Keratinocyte (primary cell): ENCODE measurements around the gene TMC8. TPM values are rescaled to one million over a fixed set of nuclear protein-coding genes. Genes with fewer than 3 reads are reported as not detected.

Experiments used
- DNase-seq: peaks from one replicate; pipeline ENCODE4 v3.0.0-alpha.2; 2011; ENCODE audit warnings: low read depth, missing footprints, low spot score
- FAIRE-seq: peaks from 2 replicates; lab custom pipeline; 2011; peaks lifted over from hg19 to GRCh38; lab: Jason Lieb, UNC
- H2AFZ ChIP-seq: 2 replicates; pipeline ENCODE4 v1.6.0; 2012; ENCODE audit warnings: low read length, control low read depth, inconsistent platforms; ENCODE audit not compliant: control insufficient read depth
- H3K27ac ChIP-seq: 2 replicates; pipeline ENCODE4 v1.5.1; 2011; ENCODE audit warnings: low read length; ENCODE audit not compliant: control insufficient read depth, insufficient read depth
- H3K27me3 ChIP-seq: 3 replicates; pipeline ENCODE4 v1.6.0; 2011; ENCODE audit warnings: low read length; ENCODE audit not compliant: control insufficient read depth, insufficient read depth; ENCODE audit errors: extremely low read depth
- H3K36me3 ChIP-seq, 2 experiments: 2 replicates in 1 of 2; 3 replicates in 1 of 2; pipeline ENCODE4 v1.5.1; 2011; ENCODE audit warnings: low read length in 2 of 2, mild to moderate bottlenecking in 1 of 2; ENCODE audit not compliant: control insufficient read depth in 2 of 2, insufficient read depth in 2 of 2; ENCODE audit errors: extremely low read depth in 1 of 2
- H3K4me1 ChIP-seq: 3 replicates; pipeline ENCODE4 v1.5.1; 2011; ENCODE audit warnings: low read length; ENCODE audit not compliant: control insufficient read depth, insufficient read depth; ENCODE audit errors: extremely low read depth
- H3K4me2 ChIP-seq: 3 replicates; pipeline ENCODE4 v1.6.0; 2011; ENCODE audit warnings: low read depth, low read length; ENCODE audit not compliant: control insufficient read depth, insufficient read depth; ENCODE audit errors: extremely low read depth
- H3K4me3 ChIP-seq, 3 experiments: fragments of 200-600 bp in 1 of 3; sonication (generic) in 1 of 3; 2 replicates in 2 of 3; 3 replicates in 1 of 3; pipeline ENCODE4 v1.5.1; 2011 to 2016; ENCODE audit warnings: low read length in 3 of 3, mild to moderate bottlenecking in 3 of 3, control low read depth in 2 of 3, inconsistent platforms in 1 of 3, low read depth in 1 of 3, mixed read lengths in 1 of 3, mixed run types in 1 of 3, moderate library complexity in 1 of 3; ENCODE audit not compliant: control insufficient read depth in 2 of 3, insufficient read depth in 2 of 3; ENCODE audit errors: extremely low read depth in 1 of 3
- H3K79me2 ChIP-seq: 2 replicates; pipeline ENCODE4 v1.6.0; 2012; ENCODE audit warnings: low read length; ENCODE audit not compliant: control insufficient read depth, insufficient read depth
- H3K9ac ChIP-seq: 3 replicates; pipeline ENCODE4 v1.6.0; 2011; ENCODE audit warnings: low read length; ENCODE audit not compliant: control insufficient read depth, insufficient read depth; ENCODE audit errors: extremely low read depth
- H3K9me1 ChIP-seq: 3 replicates; pipeline ENCODE4 v1.6.0; 2011; ENCODE audit warnings: low read length; ENCODE audit not compliant: control insufficient read depth, insufficient read depth; ENCODE audit errors: extremely low read depth
- H3K9me3 ChIP-seq: 2 replicates; pipeline ENCODE4 v1.5.1; 2012; ENCODE audit warnings: low read depth, low read length; ENCODE audit not compliant: control insufficient read depth
- H4K20me1 ChIP-seq: 3 replicates; pipeline ENCODE4 v1.6.0; 2011; ENCODE audit warnings: low read length; ENCODE audit not compliant: control insufficient read depth, insufficient read depth; ENCODE audit errors: extremely low read depth
- EZH2 ChIP-seq: IDR thresholded peaks from one replicate; pipeline ENCODE4 v1.6.1; 2012; ENCODE audit warnings: inconsistent platforms, mild to moderate bottlenecking, low read length, moderate library complexity
- dilution Hi-C: fragments of 300-500 bp; cut with MboI; formaldehyde crosslinking; loops from one replicate; pipeline ENCODE4 v1.7.0; 2020; ENCODE audit warnings: low sequenced_read_pairs; ENCODE audit not compliant: extremely low pct_ligation_motif_present
- polyA plus RNA-seq, 5 experiments: library from polyadenylated mRNA; depleted of rRNA in 3 of 5; stranded (reverse) in 3 of 5; stranded (forward) in 1 of 5; unstranded in 1 of 5; fragments of >200 nt; gene quantifications; 1 replicate in 1 of 5; 2 replicates in 3 of 5; 3 replicates in 1 of 5; pipeline versions ENCODE4 v1.2.1 to v1.2.3, GENCODE V29; 2011 to 2012; ENCODE audit warnings: missing spikeins in 2 of 5, low read depth in 1 of 5, low replicate concordance in 1 of 5
- TF ChIP-seq, protein P1 (sequence below), 3 experiments: IDR thresholded peaks in 1 of 3; conservative IDR thresholded peaks in 1 of 3; optimal IDR thresholded peaks in 1 of 3; 2 replicates in 2 of 3; 3 replicates in 1 of 3; pipeline versions ENCODE3 to v1.5.1; 2011; ENCODE audit warnings: low read length in 3 of 3, mild to moderate bottlenecking in 3 of 3, moderate library complexity in 2 of 3, control low read depth in 1 of 3, inconsistent platforms in 1 of 3; ENCODE audit not compliant: insufficient read depth in 2 of 3; ENCODE audit errors: extremely low read depth in 1 of 3

Gene TMC8
- polyA plus RNA-seq, 1 donor (not counting 4 experiments of a cell fraction or from before 2014, with no cell fraction given) = 0.14 TPM

DNA sequence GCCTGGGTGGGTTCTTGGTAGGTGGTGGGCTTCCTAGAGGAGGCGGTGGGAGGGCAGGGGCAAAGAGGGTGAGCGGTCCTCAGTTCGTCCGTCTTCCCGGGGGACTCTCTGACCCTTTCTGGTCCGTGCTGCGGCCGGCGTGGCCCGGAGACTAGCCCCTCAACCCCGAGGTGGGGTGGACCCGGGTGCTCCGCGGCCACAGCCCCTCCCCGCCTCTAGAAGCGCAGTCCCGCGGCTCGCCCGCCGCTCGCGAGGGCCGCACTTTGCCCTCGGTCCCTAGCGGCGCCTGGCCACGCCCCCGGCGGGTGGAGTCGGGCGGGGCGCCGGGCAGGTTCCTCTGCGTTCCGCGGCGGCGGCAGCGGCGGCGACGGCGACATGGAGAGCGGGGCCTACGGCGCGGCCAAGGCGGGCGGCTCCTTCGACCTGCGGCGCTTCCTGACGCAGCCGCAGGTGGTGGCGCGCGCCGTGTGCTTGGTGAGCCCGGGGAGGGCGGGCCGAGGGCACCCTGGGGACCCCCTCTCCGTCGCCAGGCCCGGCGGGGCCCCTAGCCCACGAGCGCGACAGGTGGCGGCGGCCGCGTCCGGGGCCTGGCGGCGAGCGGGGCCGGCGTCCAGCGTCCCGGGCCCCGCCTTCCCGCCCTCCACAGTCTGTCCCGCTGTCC, 37.8 kb downstream of the TMC8 start, which contains the start of gene SYNGR2:
Gene SYNGR2 (plus strand): TSS at position 340 of the 661 bp plus-strand sequence. CDS start 36 bp downstream, at position 376.
- H3K79me2 ChIP-seq = no peaks in the 10 kb centered on the region
- no peaks in the 10 kb centered on the region for H4K20me1 ChIP-seq
- peak within 1 kb of the TSS; percentile 72 for H3K9ac ChIP-seq
- dilution Hi-C loops = no loop called here
- H3K4me1 ChIP-seq = peaks cover 19% of the 10 kb centered on the region
- no peak for TF ChIP-seq EZH2
- TF ChIP-seq, protein P1, sequence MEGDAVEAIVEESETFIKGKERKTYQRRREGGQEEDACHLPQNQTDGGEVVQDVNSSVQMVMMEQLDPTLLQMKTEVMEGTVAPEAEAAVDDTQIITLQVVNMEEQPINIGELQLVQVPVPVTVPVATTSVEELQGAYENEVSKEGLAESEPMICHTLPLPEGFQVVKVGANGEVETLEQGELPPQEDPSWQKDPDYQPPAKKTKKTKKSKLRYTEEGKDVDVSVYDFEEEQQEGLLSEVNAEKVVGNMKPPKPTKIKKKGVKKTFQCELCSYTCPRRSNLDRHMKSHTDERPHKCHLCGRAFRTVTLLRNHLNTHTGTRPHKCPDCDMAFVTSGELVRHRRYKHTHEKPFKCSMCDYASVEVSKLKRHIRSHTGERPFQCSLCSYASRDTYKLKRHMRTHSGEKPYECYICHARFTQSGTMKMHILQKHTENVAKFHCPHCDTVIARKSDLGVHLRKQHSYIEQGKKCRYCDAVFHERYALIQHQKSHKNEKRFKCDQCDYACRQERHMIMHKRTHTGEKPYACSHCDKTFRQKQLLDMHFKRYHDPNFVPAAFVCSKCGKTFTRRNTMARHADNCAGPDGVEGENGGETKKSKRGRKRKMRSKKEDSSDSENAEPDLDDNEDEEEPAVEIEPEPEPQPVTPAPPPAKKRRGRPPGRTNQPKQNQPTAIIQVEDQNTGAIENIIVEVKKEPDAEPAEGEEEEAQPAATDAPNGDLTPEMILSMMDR (optimal IDR thresholded peaks at IDR 0.05 in 1 of 3, IDR thresholded peaks at IDR 0.05 in 1 of 3, conservative IDR thresholded peaks at IDR 0.05 in 1 of 3; ENCODE audit: extremely low read depth in 1 of 3, insufficient read depth in 2 of 3, low read length in 3 of 3) = no peak
- DNase-seq (no peak), FAIRE-seq (no peak)
- H3K36me3 ChIP-seq = peaks cover 10 to 12% of the 10 kb centered on the region in 2 experiments
- H2AFZ ChIP-seq = peak within 1 kb of the TSS; percentile 92
- peak within 1 kb of the TSS; percentile 43 for H3K27ac ChIP-seq
- H3K4me3 ChIP-seq = peak within 1 kb of the TSS; percentile 61 to 76 (median 68)
- peak within 1 kb of the TSS; percentile 73 for H3K4me2 ChIP-seq
- H3K27me3 ChIP-seq = no peaks in the 10 kb centered on the region
- no peaks in the 10 kb centered on the region for H3K9me1 ChIP-seq
- H3K9me3 ChIP-seq = no peaks in the 10 kb centered on the region

DNA sequence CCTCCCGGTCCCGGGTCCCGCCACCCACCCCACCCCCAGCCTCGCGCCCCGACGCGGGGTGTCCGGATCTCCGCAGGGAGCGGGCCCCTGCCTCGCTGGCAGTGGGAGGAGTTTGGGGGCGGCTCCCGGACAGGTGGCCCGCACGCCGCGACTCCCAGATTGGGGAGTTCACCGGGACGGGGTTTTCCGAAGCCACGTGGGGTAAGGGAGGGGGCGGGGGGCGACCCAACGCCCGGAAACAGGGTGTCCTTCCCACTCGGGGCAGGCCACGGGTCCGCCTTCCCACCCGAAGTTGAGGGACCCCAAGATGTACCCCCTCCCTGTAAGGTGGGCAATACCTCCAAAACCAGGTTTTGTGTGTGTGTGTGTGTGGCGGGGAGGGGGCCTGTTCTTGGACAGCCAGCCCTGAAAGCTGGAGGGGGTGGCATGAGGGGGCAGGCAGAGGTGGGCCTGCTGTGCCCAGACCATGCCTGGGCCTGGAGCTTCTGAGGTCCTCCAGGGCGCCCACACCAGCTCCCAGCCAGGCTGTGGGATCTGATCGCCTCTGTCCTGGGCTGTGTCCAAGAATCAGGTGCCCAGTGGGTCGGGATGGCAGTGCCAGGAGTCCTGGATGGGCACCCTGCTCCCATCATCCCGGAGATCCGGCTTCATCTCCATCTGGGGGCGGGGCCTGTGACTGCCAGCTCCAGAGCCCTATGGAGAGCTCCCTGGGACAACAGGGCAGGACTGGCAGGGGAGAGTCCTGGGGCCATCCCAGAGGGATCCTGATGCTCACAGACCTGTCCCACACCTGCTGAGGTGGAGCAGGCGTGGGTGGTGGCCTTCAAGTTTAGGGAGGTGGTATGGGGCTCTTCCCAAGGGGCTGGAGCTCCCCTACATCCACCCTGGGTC, 38.6 kb downstream of the TMC8 start:
- H3K9ac ChIP-seq = peak overlapping the region; percentile 72
- no peaks in the 10 kb centered on the region for H3K9me3 ChIP-seq
- no peak overlapping the region for H3K27ac ChIP-seq
- H3K79me2 ChIP-seq = no peaks in the 10 kb centered on the region
- H3K36me3 ChIP-seq = peaks cover 12 to 14% of the 10 kb centered on the region in 2 experiments
- no peaks in the 10 kb centered on the region for H4K20me1 ChIP-seq
- peak overlapping the region; percentile 61 to 76 (median 68) for H3K4me3 ChIP-seq
- H2AFZ ChIP-seq = no peak overlapping the region
- dilution Hi-C loops = no loop called here
- H3K9me1 ChIP-seq = no peaks in the 10 kb centered on the region
- peaks cover 22% of the 10 kb centered on the region for H3K4me1 ChIP-seq
- H3K27me3 ChIP-seq = no peaks in the 10 kb centered on the region
- TF ChIP-seq, protein P1 (optimal IDR thresholded peaks at IDR 0.05 in 1 of 3, IDR thresholded peaks at IDR 0.05 in 1 of 3, conservative IDR thresholded peaks at IDR 0.05 in 1 of 3; ENCODE audit: extremely low read depth in 1 of 3, insufficient read depth in 2 of 3, low read length in 3 of 3) = no peak
- H3K4me2 ChIP-seq = peak overlapping the region; percentile 73
- no peak for FAIRE-seq
- no peak for DNase-seq
